Measurements from ENCODE around the gene LRP2.
"Not testable (repeated sequence)": the region's sequence is repeated elsewhere in the genome, so short reads cannot be mapped to it uniquely, and the experiment has no call there.

LRP2 gene

DNA sequence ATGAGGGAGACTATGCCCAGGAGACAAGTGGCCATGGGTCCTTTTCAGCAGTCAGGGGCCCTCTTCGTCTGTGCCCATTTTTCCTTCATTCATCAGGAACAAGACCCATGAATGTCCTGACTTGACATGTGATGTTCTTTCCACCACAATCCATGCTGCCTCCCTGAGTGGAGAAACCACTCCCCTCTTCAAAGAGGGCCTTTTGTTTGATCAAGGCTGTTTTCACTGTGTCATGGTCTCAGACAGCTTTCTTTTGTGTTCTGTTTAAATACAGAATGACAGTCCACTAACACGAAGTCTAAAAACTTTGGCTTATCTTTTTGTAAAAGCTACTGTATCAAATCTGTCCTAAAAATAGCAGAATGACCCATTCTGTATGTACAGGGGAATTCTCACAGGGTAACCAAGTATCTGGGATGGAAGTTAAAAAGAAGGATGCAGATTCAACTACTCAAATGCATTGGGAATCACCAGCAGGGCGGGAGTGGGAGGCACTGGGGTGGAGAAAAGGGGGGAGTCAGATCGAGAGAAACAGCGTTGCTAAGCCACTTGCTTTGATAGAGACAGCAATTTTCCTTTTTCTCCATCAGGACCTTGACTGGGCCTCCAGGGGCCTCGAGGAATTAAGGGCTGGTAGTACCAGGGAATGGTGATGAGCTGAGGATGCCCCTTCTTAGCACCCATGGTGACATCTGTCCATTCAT, 13.9 kb downstream of the LRP2 start:
- DNase-seq (ENCODE audit: low read depth in 2 of 2), result no peak

DNA sequence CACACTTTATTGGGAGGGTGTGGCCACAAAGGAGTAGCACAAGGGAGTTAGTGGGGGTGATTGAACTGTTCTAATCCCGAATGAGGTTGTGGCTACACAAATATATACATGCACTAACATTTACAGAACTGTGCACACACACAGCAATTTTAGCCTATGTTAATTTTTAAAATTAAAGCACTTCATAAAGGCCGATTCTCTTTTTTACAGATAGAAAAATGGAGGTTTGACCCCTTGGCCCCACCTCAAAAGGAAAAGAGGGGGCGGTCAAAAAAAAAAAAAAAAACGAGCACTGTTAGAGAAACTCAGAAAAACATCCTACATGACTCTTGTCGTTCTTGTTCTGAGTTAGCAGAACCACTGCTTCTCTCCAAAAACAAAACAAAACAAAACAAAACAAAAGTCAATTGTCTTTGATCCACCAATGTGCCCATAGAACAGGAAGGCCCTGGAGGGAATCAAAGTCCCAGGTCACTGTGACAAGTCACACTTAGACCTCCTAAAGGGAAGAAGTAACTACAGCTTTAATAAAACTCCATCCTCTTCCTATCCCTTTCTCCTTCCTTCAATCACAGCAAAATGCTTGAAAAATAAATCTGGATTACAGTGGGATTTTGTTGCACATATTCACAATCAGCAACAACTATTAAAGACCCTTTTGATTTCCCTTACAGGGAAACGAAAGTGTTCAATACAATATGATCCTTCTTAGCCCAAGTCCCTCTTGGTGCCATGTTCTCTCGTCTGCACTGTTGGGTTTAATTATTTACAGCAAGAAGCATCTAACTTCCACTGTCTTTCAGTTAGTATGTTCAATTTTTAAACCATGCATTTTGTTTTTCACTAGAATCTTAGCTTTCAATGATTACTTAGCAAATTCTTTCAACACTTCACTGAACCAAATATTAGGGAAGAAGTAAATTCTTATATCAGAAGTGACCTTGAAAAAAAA, 16.6 kb downstream of the LRP2 start:
- DNase-seq (ENCODE audit: low read depth in 2 of 2), result no peak

DNA sequence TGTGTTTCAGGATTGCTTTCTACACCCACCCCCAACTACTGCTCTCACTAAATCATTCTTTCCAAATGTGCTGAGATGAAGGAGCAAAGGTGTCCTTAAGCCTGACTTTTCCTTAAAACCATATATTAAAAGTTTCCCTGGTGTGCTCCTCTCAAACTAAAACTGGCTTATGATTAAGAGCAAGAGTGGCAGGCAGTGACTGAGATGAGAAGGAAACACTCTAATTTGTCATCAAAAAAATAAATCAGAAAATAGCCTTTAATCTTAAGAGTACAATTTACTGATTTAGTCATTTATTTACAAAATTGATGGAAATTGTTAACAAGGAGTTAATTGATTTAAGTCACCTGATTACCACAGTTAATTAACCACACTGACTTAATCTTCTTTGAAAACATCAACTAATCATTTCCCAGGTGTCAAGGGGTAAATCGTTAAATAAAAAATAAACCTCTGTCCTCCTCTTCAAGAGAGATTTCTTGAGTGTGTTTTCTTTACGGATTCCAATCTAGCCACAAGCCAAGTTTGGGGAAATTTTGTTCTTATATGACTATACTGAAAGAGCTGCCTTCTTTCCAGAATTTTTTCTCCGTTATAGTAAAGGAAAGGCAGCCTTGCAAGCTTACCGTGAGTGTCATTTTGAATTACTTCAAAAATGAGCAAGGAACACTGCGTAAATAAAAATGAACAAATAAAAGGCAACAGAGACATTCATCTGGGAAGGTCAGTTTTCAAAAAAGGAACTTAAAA, 17.4 kb downstream of the LRP2 start:
- no peak for DNase-seq (ENCODE audit: low read depth in 2 of 2)

DNA sequence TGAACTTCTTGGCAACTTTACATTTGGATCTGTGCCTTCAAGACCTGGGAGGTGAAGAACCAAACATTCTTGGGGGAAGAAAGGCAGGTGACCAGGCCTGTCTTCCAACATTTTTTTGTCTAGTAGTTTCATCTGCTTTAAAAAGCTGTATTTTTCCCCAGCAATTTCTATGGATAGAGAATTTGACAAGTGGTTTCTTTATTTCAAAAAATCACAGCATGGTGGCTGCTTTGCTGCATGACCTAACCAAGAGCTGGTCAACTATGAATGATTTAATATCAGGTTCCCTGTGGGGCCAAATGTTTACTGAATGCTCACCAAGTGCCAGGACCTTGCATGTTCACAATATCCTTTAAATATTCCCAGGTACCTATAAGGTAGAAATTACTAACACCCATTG, 19.1 kb downstream of the LRP2 start:
- no peak for DNase-seq (ENCODE audit: low read depth in 2 of 2)

DNA sequence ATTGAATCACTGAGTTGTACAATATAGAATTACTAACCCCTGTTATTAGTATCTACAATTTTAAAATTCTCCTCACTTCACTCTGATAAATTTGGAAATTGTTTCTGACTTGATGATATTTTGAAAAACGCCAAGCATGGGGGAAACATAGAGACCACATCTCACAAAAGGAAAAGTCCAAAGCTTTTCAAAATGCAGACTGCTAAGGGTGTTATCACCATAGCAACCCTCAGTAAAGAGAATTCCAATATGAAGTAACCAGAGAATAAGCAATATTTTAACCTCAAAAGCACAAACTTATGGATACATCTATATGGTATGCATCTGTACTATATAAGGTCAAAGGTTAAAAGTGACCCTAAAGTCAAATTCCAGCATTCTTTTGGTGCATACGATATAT, 22.7 kb downstream of the LRP2 start:
- no peak for DNase-seq (ENCODE audit: low read depth in 2 of 2)

DNA sequence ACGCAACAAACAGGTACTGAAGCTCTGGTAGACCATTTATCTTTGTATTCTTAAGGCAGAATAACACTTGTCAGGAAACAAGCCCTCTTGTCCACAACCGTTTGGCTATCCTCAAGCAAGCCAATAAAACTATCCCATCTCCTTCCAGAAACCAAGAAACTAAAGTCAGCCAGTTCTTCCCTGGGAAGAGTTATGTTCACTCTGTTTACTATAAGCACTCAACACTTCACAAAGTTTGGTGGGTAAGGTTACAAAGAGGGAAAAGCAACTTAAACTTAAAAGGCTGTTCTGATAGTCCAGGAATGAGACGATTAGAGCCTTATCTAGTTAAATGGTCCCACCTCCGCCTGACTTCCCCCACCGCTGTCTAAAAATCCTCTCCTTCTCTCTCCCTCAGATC, 25.6 kb downstream of the LRP2 start:
- DNase-seq (ENCODE audit: low read depth in 2 of 2), result no peak

DNA sequence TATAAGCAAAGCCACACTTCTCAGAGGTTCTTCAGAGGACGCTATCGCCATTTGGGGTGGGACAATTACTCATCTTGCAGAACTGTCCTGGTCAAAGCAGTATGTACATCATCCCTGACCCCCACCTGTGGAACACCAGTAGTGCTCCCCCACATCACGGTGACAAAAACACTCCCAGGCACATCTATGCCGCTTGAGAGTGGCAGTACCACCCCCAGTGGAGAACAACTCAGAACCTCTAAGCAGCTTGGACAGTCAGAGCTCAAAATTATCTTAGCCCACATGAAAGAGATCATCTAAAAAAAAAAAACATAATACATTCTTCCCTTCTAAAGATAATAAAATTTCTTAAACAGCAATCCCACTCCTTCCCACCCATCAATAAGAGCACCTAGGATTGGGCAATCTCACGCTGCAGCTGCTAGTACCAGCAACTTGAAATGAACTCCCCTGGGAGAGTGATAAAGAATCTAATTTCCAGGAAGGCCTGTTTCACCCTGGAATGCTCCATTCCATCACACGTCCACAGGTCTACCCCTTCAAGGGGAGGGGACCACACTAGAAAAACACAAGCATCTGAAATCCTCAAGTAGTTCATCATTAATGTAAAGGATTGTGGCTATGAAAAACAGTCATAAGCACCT, 31.7 kb downstream of the LRP2 start:
- no peak for DNase-seq (ENCODE audit: low read depth in 2 of 2)

DNA sequence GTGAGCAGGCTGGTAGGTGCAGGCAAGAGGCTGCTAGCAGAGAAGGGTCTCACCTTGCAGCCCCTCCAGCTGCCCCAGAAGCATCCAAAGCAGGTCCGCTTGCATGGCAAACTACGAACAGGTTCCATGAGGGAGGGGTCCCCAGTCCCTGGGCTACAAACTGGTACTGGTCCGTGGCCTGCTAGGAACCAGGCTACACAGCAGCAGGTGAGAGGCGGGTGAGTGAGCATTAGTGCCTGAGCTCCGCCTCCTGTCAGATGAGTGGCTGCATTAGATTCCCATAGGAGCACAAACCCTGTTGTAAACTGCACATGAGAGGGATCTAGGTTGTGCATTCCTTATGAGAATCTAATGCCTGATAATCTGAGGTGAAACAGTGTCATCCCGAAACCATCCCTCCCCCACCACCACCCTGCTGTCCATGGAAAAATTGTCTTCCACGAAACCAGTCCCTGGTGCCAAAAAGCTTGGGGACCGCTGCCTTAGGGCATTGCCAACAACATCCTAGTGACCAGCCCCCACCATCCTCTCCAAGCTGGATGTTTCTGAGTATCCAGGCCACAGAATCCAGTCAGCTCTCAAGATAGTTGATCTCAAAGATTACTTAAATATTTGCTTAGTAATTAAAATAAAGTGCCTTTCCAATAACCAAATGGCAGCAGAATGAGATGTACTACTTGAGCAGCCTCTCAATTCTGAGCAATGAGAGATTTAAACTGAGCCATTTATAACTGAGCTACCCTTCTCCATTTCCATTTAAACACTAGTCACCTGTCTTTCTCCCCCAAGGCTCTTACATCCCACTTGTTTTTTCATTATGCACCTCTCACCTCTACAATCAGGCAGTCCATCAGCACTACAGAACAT, 32.4 kb downstream of the LRP2 start:
- no peak for DNase-seq (ENCODE audit: low read depth in 2 of 2)

DNA sequence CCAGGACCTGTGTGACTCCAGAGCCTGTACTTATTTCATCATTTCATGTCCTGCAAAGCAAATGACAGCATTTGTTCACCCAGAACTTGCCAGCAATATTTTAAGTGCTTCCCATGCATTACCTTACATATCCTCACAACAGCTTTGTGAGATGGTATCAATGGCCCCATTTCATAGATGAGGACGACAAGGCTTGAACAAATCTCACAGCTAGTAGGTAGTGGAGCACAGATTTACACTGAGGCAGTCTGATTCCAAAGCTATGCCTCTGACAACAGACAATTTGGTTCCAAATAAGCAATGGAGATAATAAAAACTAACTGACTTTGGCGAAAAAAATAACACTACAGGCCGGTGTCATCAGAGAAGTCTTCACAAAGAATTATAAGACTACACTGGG, 33.5 kb downstream of the LRP2 start:
- no peak for DNase-seq (ENCODE audit: low read depth in 2 of 2)

DNA sequence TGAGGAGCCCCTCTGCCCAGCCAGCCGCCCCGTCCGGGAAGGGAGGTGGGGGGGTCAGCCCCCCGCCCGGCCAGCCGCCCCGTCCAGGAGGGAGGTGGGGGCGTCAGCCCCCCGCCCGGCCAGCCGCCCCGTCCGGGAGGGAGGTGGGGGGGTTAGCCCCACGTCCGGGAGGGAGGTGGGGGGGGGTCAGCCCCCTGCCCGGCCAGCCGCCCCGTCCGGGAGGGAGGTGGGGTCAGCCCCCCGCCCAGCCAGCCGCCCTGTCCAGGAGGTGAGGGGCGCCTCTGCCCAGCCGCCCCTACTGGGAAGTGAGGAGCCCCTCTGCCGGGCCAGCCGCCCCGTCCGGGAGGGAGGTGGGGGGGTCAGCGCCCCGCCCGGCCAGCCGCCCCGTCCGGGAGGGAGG, 34.5 kb downstream of the LRP2 start:
- not testable (repeated sequence) for DNase-seq (ENCODE audit: low read depth in 2 of 2)

DNA sequence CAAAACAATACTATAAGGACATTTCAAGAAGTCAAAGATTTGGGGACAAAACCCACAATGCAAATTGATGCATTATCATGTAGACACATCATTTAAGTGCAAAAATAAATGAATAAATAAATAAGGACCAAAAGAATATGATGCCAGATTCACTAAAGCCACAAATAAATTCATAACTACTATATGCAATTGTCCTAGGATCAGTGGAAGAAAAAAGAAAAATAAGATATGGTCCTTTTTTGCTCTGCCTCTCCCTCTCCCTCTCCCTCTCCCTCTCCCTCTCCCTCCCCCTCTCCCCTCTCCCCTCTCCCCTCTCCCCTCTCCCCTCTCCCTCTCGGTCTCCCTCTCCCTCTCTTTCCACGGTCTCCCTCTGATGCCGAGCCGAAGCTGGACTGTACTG, 36.4 kb downstream of the LRP2 start:
- DNase-seq (ENCODE audit: low read depth in 2 of 2), result not testable (repeated sequence)

DNA sequence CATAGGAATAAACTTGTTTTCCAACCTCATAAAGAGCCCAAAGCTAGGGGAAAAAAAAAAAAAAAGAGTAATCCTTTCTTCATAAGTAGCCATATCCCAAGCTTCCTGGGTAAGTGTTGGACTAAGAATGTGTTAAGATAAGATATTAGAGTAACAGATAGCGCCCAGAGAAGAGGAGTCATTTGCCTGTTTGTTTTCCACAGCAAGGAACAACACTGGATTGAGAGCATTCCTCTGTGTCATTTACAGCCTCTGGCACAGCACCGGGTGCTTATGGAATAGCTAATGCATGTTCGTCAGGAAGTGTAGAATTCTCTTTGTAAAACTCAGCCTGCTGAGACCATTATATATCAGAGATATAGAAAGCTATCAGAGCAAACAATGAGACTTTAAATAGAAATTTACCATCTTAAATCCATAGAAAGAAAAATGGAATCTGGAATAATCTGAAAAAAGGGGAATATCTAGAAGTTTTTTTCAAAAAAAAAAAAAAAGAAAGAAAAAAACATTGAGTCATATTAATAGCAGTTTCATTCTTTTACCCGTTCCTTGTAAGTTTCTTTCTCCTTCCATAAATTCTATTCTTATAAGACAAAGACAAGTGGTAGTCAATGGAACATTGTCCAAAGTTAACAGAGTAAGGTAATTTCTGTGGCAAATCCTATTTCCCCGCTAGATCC, 37.6 kb downstream of the LRP2 start:
- no peak for DNase-seq (ENCODE audit: low read depth in 2 of 2)

DNA sequence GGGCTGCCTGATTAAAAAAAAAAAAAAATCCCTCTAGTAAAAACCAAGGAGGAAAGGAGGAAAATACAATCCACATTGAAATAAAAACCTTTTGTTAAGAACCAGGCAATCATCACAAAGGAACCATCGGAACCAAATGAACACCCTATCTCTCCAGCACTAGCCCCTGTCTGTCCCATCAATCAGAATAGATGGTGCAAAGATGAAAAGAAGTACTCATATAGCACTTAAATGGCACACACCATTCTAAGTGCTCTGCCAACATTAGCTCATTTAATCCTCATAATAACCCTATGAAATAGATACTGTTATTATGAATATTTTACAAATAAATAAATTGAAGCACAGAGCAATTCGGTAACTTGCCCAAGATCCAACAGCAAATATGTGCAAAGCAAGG, 38.5 kb downstream of the LRP2 start:
- DNase-seq (ENCODE audit: low read depth in 2 of 2), result no peak

DNA sequence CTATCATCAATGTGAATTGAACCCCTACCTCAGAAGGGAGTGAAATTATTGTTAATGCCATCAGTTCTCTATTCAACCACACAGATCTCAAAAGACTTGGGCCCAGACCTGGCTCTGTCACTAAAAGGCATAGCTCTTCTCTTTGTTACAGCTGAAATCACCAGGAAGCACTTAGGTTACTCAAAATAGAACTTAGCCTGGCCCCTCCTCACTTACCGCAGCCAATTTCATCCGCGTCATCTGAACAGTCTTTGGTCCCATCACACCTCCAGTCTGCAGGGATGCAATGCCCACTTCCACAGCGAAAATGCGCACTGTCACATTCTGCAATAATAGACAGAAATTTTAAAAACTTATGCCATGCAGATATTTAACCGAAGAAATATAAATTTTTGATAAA, 41.8 kb downstream of the LRP2 start:
- DNase-seq (ENCODE audit: low read depth in 2 of 2), result no peak

DNA sequence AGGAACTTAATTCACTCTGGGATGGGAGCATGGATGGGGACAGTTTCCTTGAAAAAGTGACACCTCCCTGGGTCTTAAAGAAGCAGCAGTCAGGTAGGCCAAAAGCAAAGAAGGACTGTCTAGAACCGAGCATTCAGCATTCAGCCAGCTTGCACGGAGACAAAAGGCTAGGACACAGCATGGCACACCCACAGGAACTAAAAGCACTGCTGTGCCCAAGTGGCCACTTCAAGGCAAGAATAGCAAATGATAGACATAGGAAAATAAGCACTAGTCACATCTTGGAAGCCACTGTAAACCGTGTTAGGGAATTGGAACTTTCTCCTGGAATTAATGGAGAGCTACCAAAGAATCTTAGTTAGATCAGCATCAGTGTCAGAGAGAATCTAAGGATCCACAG, 47.0 kb downstream of the LRP2 start:
- no peak for DNase-seq (ENCODE audit: low read depth in 2 of 2)

DNA sequence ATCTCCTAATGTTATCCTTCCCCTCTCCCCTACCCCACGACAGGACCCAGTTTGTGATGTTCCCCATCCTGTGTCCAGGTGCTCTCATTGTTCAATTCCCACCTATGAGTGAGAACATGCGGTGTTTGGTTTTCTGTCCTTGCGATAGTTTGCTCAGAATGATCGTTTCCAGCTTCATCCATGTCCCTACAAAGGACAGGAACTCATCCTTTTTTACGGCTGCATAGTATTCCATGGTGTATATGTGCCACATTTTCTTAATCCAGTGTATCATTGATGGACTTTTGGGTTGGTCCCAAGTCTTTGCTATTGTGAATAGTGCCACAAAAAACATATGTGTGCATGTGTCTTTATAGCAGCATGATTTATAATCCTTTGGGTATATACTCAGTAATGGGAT, 54.0 kb downstream of the LRP2 start:
- DNase-seq (ENCODE audit: low read depth in 2 of 2), result not testable (repeated sequence)

DNA sequence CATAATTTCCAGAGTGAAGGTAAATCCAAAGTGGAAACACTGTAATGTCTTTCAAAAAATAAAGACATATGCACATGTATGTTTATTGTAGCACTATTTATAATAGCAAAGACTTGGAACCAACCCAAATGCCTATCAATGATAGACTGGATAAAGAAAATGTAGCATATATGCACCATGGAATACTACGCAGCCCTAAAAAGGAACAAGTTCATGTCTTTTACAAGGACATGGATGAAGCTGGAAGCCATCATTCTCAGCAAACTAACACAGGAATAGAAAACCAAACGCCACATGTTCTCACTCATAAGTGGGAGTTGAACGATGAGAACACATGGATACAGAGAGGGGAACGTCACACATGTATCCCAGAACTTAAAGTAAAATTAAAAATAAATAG, 57.6 kb downstream of the LRP2 start:
- DNase-seq (ENCODE audit: low read depth in 2 of 2), result not testable (repeated sequence)

DNA sequence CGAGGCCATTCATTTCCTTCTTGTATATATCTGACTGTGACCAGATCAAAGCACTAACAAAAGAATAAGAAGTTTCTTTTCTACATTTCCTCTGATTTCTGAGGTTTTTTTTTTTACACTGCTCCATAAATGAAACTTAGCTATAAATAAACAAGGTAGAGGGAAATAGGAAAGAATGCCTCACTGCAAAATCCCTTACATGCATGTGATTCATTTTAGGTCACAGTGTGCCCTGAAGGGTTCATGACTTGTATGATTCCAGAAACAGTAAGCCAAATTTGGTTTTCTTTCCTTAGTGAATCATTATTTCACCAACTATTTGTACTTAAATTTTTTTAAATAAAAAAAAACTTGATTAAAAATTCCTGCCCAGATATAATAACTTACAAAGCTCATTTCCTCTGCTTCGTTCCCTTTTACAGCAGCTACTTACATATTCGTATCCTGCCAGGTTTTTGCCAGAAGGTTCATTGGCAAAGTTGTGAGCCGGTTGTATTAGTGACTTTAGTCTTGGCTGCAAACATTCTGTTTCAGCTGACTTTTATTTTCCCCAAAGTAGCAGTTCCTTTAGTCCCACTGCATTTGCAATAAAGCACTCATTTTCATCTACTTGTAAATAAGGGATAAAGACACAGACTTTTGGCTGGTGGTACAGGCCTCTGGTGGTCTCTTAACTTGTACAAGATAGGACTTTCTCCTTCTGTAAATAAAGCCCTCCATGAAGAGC, 58.6 kb downstream of the LRP2 start:
- DNase-seq (ENCODE audit: low read depth in 2 of 2), result no peak

DNA sequence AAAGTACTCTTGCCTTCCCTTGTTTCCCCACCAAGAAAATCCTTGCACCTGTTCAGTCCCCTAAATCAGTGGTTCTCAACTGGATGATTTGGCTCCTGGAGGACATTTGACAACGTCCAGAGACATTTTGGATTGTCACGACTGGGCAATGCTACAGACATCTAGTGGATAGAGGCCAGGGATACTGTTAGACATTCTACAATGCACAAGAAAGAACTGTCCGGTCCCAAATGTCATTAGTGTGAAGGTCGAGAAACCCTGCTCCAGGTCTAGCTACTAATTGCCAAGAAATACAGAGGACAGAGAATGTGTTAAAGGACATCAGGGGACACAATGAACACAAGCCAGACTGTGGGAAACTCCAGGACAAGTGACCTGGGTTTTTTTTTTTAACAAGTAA, 60.0 kb downstream of the LRP2 start:
- no peak for DNase-seq (ENCODE audit: low read depth in 2 of 2)

Data from stimulated activated CD4-positive, alpha-beta T cell treated with anti-CD3 and anti-CD28 coated beads, Interleukin-1b, Interleukin-23, amount 100 ng/mL, for 4 hours (primary cell).